ENCODE results near the gene SLC2A4RG. TPM values are rescaled to one million over a fixed set of nuclear protein-coding genes. Genes with fewer than 3 reads are reported as not detected.

SLC2A4RG gene
- total RNA-seq, 1 donor from 2014 or later = 59.7 TPM

- no peaks in the 10 kb centered on the region for H3K9me3 Mint-ChIP-seq (ENCODE audit: low read depth)
- TF ChIP-seq CTCF (IDR thresholded peaks at IDR 0.05; ENCODE audit: unreplicated experiment) = no peak
- no peak for DNase-seq (ENCODE audit: low spot score, unreplicated experiment)
- H3K4me3 Mint-ChIP-seq (ENCODE audit: low read depth) = no peak overlapping the region
- peaks cover 9% of the 10 kb centered on the region for H3K36me3 Mint-ChIP-seq (ENCODE audit: insufficient read depth)
- H3K27me3 Mint-ChIP-seq = no peaks in the 10 kb centered on the region
- peaks cover 1% of the 10 kb centered on the region for H3K4me1 Mint-ChIP-seq (ENCODE audit: low read depth)
- H3K27ac Mint-ChIP-seq = no peak overlapping the region
Observed at GRCh38 chr20:63766695-63767426, 27.3 kb downstream of the SLC2A4RG start.

- no peak for TF ChIP-seq CTCF (IDR thresholded peaks at IDR 0.05; ENCODE audit: unreplicated experiment)
- Mint-ChIP-seq H3K27ac (no peak overlapping the region), H3K27me3 (no peaks in the 10 kb centered on the region), H3K4me3 (ENCODE audit: low read depth) (no peak overlapping the region), H3K36me3 (ENCODE audit: insufficient read depth) (peaks cover 9% of the 10 kb centered on the region), H3K4me1 (ENCODE audit: low read depth) (no peaks in the 10 kb centered on the region), H3K9me3 (ENCODE audit: low read depth) (no peaks in the 10 kb centered on the region)
- no peak for DNase-seq (ENCODE audit: low spot score, unreplicated experiment)
Observed at GRCh38 chr20:63767456-63767855, 27.9 kb downstream of the SLC2A4RG start.

GRCh38 chr20:63767886-63768285, 28.3 kb downstream of the SLC2A4RG start:
- no peaks in the 10 kb centered on the region for H3K27me3 Mint-ChIP-seq
- no peak overlapping the region for H3K4me3 Mint-ChIP-seq (ENCODE audit: low read depth)
- no peak for TF ChIP-seq CTCF (IDR thresholded peaks at IDR 0.05; ENCODE audit: unreplicated experiment)
- DNase-seq (ENCODE audit: low spot score, unreplicated experiment) = no peak
- H3K36me3 Mint-ChIP-seq (ENCODE audit: insufficient read depth) = peaks cover 9% of the 10 kb centered on the region
- H3K4me1 Mint-ChIP-seq (ENCODE audit: low read depth) = no peaks in the 10 kb centered on the region
- no peak overlapping the region for H3K27ac Mint-ChIP-seq
- H3K9me3 Mint-ChIP-seq (ENCODE audit: low read depth) = no peaks in the 10 kb centered on the region

- Mint-ChIP-seq H3K27ac (no peak overlapping the region), H3K9me3 (ENCODE audit: low read depth) (no peaks in the 10 kb centered on the region)
Observed at GRCh38 chr20:63768591-63769515, 29.3 kb downstream of the SLC2A4RG start.

More at GRCh38 chr20:63768591-63769515, 29.3 kb downstream of the SLC2A4RG start:
- Mint-ChIP-seq H3K27me3 (no peaks in the 10 kb centered on the region), H3K4me3 (ENCODE audit: low read depth) (no peak overlapping the region), H3K4me1 (ENCODE audit: low read depth) (no peaks in the 10 kb centered on the region), H3K36me3 (ENCODE audit: insufficient read depth) (peaks cover 7% of the 10 kb centered on the region)
- no peak for TF ChIP-seq CTCF (IDR thresholded peaks at IDR 0.05; ENCODE audit: unreplicated experiment)
- DNase-seq (ENCODE audit: low spot score, unreplicated experiment) = no peak

Measured in progenitor cell of endocrine pancreas (in vitro differentiated cells).